Right atrium auricular region (tissue), 2 donors: ENCODE data around the gene NGFR. TPM values are rescaled to one million over a fixed set of nuclear protein-coding genes. Genes with fewer than 3 reads are reported as not detected.

Experiments used
- DNase-seq: peaks from one replicate; pipeline ENCODE4 v3.0.0-alpha.2; 2019; ENCODE audit warnings: low spot score
- H3K27ac ChIP-seq, 2 donors: fragments of 200-600 bp; sonication (generic); 1 replicate in 1 of 2; 2 replicates in 1 of 2; pipeline ENCODE4 v1.5.1; 2016 to 2019
- H3K27me3 ChIP-seq, 2 donors: fragments of 200-600 bp; sonication (generic); one replicate each; pipeline versions ENCODE4 v1.5.1 to v1.6.0; 2017 to 2019
- H3K36me3 ChIP-seq: fragments of 200-600 bp; sonication (generic); one replicate; pipeline ENCODE4 v1.5.1; 2016
- H3K4me1 ChIP-seq, 2 donors: fragments of 200-600 bp; sonication (generic); one replicate each; pipeline versions ENCODE4 v1.5.1 to v1.6.0; 2017 to 2019
- H3K4me3 ChIP-seq, 2 donors: fragments of 200-600 bp; sonication (generic); 1 replicate in 1 of 2; 2 replicates in 1 of 2; pipeline ENCODE4 v1.5.1; 2017 to 2019; ENCODE audit warnings: mild to moderate bottlenecking in 1 of 2, moderate library complexity in 1 of 2
- H3K9me3 ChIP-seq, 2 donors: fragments of 200-600 bp; sonication (generic); one replicate each; pipeline ENCODE4 v1.5.1; 2019
- total RNA-seq, 2 donors: library from RNA; depleted of rRNA; stranded (reverse); fragments of >200 nt; gene quantifications; one replicate each; pipeline ENCODE4 v1.1.0, GENCODE V29; 2016
- TF ChIP-seq, protein P1 (sequence below), 2 donors: fragments of 200-600 bp; sonication (generic); IDR thresholded peaks; one replicate each; pipeline ENCODE4 v1.5.1; 2019; ENCODE audit warnings: antibody characterized with exemption in 2 of 2

Gene NGFR
- total RNA-seq, 2 donors from 2014 or later = 13.9 to 16.7 TPM

GRCh38 chr17:49524473-49525359 is 29.6 kb downstream of the NGFR start:
- Histone ChIP-seq H3K36me3 (no peaks in the 10 kb centered on the region), H3K9me3 (no peaks in the 10 kb centered on the region), H3K4me1 (no peaks in the 10 kb centered on the region), H3K27me3 (no peaks in the 10 kb centered on the region), H3K4me3 (no peak overlapping the region), H3K27ac (no peak overlapping the region)
- DNase-seq = no peak
- TF ChIP-seq, protein P1, sequence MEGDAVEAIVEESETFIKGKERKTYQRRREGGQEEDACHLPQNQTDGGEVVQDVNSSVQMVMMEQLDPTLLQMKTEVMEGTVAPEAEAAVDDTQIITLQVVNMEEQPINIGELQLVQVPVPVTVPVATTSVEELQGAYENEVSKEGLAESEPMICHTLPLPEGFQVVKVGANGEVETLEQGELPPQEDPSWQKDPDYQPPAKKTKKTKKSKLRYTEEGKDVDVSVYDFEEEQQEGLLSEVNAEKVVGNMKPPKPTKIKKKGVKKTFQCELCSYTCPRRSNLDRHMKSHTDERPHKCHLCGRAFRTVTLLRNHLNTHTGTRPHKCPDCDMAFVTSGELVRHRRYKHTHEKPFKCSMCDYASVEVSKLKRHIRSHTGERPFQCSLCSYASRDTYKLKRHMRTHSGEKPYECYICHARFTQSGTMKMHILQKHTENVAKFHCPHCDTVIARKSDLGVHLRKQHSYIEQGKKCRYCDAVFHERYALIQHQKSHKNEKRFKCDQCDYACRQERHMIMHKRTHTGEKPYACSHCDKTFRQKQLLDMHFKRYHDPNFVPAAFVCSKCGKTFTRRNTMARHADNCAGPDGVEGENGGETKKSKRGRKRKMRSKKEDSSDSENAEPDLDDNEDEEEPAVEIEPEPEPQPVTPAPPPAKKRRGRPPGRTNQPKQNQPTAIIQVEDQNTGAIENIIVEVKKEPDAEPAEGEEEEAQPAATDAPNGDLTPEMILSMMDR (IDR thresholded peaks at IDR 0.05) = no peak

DNA sequence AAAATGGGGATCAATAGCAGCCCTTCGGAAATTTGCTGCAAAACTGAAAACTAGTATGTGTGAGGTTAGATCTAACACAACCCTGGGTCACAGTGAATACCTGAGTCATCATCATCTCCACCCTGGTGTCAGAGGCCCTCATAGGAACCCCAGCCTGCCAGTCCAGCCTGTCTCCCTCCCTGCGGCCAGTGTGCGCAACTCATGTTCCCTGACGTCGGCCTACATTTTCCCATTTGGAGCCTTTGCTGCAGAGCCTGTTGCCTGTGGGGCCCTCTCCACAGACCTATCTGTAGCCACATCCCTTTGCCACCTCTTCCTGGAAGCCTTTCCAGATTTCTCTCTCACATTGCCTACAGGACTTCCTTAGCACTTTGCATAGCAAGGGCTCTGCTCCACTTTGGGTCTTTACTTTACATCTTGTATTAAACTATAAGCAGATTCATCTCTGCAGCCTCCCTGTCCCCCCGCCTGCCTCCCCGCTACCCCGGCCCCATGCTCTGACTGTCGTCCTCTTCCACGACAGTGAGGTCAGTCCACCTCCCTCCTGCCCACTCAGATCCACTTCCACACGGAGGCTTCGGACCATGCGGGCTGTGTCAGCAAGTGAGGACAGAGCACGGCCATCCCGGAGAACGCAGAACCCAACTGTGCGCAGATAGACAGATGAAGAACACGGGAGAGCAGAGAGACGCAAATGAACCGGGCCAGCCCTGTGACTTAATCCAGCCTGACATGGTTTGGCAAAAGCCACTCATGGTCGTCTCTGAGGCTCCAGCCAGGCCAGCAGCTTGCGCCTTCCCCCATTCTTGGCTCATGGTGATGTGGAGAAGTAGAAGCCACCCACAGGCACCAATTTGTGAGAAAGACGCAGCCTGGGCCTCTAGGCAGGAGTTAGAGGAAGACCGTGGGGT is 31.0 kb downstream of the NGFR start:
- Histone ChIP-seq H3K4me3 (no peak overlapping the region), H3K27me3 (no peaks in the 10 kb centered on the region), H3K36me3 (no peaks in the 10 kb centered on the region), H3K27ac (peak overlapping the region in 1 of 2 donors; percentile 16), H3K9me3 (no peaks in the 10 kb centered on the region), H3K4me1 (no peaks in the 10 kb centered on the region)
- DNase-seq = no peak
- TF ChIP-seq, protein P1 (IDR thresholded peaks at IDR 0.05) = no peak

- no peak overlapping the region for H3K4me3 ChIP-seq
- no peaks in the 10 kb centered on the region for H3K4me1 ChIP-seq
- TF ChIP-seq, protein P1 (IDR thresholded peaks at IDR 0.05) = no peak
- no peaks in the 10 kb centered on the region for H3K9me3 ChIP-seq
- DNase-seq = no peak
- no peaks in the 10 kb centered on the region for H3K27me3 ChIP-seq
- H3K36me3 ChIP-seq = no peaks in the 10 kb centered on the region
- H3K27ac ChIP-seq = no peak overlapping the region
Observed at GRCh38 chr17:49527927-49528651, 33.0 kb downstream of the NGFR start.

DNA sequence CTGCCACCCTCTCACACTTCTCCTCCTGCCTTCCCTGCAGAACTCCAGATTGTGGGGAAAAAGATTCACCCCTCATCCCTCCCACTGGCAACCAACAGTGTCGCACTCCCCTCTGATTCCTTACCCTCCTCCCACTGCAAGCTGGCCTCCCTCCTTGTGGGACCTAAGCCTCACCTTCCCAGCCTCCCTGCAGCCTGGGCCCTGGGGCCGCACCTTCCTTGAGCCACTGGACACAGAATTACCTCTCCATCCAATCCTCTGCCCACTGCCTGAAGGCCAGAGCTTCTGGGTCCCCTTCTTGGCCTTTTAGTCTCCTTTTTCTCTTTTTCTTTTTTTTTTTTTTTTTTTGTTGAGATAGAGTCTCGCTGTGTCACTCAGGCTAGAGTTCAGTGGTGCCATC is 33.9 kb downstream of the NGFR start:
- Histone ChIP-seq H3K27me3 (no peaks in the 10 kb centered on the region), H3K27ac (no peak overlapping the region)
- TF ChIP-seq, protein P1 (IDR thresholded peaks at IDR 0.05) = no peak

GRCh38 chr17:49530118-49530517 is 35.0 kb downstream of the NGFR start:
- no peaks in the 10 kb centered on the region for H3K36me3 ChIP-seq
- no peak overlapping the region for H3K27ac ChIP-seq
- no peak for DNase-seq
- H3K4me3 ChIP-seq = no peak overlapping the region
- TF ChIP-seq, protein P1 (IDR thresholded peaks at IDR 0.05) = no peak
- H3K27me3 ChIP-seq = no peaks in the 10 kb centered on the region
- no peaks in the 10 kb centered on the region for H3K9me3 ChIP-seq
- H3K4me1 ChIP-seq = no peaks in the 10 kb centered on the region

More for the DNA sequence above, 33.9 kb downstream of the NGFR start:
- no peak for DNase-seq
- Histone ChIP-seq H3K9me3 (no peaks in the 10 kb centered on the region), H3K4me1 (no peaks in the 10 kb centered on the region), H3K36me3 (no peaks in the 10 kb centered on the region), H3K4me3 (no peak overlapping the region)
